Activated CD4-positive, CD25-positive, alpha-beta regulatory T cell (primary cell): ENCODE data around the gene CACNA1A.
"Not testable (repeated sequence)": the region's sequence is repeated elsewhere in the genome, so short reads cannot be mapped to it uniquely, and the experiment has no call there.

Source experiments
- DNase-seq, 4 experiments: peaks; one replicate each; lab custom pipeline; 2025; lab: John Stamatoyannopoulos, UW

The CACNA1A gene

DNA sequence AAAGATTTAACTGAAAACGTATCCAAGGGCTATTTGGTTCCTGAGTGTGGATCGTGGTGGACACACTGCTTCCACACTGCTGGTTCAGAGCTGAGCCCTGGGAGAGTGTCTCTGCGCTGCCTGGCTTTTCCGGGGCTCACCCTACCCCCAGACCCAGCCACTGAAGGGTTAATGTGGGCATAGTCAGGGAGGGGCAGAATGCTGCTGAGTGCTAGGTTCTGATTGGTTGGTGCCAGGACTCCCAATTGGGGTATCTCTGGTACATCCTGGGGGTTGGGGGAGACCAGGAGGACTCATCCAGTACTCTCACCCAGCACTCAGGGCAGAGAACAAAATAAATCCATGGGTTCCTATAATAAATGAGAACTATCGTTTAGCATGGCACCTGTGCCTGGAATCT is 142.3 kb downstream of the CACNA1A start:
- no peak for DNase-seq

DNA sequence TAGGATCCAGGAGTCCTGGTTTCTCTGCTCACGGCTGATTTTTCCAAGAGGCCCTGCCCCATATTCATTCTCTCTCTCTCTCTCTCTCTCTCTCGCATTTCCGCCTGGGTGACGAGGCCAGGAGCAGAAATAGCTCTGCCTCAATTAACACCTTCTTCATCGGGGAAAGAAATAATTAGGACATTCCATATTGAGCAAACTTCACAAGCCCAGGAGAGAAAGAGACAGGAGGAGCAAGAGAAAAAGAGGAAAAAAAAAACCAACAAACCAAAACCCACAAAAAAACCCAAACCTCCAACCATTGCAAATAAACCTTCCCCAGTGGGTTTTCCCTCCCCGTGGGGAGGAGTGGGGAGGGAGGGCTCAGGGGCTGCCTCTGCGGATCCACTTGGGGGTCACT is 143.0 kb downstream of the CACNA1A start:
- no peak for DNase-seq

DNA sequence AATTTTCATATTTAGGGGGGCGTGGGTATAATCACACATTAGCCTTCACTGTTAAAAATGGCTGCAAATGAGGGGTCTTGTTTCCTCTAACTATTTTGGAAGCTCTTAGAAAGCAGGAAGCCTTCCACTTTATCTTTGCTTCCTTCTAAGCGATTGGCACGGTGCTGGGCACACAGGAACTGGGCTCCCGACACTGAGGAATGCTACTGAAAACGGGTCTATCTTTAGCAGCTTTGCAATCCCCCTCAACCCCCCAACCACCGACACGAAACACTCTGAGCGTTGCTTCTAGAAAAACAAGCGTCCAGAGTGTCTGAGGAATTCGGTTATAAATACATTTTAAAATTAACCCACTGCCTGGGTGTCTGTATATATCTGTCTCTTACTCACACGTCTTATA is 143.6 kb downstream of the CACNA1A start:
- no peak for DNase-seq

DNA sequence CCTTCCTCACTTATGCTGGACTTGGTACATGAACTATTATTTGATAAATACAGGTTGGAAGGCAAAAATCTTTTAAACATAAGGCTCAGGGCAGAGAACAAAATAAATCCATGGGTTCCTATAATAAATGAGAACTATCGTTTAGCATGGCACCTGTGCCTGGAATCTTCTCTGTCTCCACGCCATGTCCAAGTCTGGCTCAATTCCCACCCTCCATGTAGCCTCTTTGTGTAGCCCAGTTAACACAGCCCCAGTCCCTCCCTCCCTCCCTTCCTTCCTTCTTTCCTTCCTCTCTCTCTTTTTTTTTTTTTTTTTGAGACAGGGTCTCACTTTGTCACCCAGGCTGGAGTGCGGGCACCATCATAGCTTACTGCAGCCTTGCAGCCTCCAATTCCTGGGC is 144.6 kb downstream of the CACNA1A start:
- DNase-seq = not testable (repeated sequence)

DNA sequence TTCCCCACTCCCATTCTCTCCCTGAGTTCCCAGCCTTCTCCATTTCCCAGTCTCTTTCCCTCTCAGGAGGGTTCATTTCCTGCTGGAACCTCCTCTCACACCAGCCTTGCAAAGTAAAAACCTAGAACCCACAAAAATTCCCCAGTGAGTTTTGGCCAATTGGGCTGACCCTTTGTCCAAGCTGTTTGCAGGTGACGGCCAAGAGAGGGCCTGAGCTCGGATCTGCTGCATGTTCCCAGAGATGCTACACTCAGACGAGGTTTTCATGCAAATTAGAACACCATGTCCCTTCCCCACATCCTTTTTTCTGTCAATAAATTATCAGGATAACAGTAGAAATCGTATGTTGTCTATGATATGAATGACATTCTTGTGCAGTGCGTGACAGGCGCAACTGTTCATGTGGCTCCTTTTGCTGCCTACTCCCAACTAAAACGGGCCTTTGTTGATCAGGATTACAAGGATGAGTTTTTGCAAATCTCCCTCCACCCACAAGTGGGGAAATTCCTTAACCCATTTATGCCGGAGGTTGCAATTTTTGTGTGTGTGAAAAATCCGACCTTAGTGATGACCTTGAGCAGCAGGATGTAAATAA is 149.5 kb downstream of the CACNA1A start:
- no peak for DNase-seq

DNA sequence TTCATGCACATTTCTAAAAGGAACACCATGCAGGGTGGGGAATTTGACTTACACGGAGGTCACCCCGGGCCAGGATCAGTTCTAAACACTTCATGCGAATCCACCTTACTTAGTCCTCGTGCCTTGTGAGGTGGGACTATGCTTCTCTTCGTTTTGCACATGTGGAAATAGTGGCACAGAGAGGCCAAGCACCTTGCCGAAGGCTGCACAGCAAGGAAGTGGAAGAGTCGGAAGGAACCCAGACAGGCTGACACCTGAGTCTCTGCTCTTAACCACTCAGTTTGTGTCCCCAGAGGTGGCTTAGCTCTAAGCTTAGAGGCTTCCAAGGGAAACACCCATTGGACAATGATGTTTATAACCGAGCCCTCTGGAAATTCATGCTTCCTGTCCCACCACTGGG is 150.1 kb downstream of the CACNA1A start:
- no peak for DNase-seq

DNA sequence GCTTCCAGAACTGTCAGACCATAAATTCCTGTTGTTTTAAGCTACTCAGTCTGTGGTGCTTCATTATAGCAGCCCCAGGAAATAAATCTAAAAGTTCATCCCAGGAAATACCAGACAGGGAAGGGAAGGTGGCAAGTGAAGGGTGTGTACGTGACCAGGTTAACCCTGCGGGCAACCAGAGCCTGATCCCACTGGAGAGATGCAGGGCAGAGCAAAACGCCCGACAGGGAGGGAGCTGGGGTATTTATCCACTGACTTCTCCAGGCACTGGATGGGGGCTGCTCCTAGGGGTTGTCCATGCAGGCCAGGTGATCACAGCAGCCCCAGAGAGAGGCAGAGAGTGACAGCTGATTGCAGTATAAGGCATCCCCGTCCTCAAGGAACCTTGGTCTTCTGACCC is 150.9 kb downstream of the CACNA1A start:
- no peak for DNase-seq

DNA sequence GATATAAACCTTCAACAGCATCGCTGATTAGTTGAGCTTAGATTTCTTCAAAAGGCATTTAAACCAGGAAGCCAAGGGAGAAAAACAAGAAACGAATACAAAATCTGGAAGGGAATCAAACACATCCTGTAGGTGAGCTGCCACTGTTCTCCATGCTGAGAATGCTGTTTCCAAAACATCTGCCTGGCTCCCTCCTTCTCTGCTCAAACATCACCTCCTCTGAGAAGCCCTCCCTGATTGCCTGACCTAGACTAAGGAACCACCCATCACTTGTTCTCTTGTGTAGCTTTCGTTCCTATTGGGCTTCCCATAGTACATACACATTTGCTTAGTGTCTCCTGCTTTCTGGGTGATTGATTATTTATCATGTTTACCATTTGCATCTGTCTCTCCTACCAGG is 152.7 kb downstream of the CACNA1A start:
- DNase-seq = no peak

DNA sequence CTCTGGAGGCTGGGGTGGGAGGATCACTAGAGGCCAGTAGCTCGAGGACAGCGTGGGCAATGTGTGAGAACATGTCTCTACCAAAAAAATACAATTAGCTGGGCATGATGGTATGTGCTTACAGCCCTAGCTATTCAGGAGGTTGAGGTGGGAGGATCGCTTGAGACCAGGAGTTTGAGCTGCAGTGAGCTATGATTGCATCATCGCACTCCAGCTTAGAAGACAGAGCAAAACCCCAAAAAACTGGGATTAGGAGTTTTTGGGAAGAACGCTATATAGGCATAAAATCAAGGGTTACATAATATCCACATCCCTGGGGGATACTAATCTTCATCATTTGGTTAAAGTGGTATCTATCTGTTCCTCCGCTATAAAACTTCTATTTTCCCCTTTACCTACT is 155.5 kb downstream of the CACNA1A start:
- DNase-seq = no peak

DNA sequence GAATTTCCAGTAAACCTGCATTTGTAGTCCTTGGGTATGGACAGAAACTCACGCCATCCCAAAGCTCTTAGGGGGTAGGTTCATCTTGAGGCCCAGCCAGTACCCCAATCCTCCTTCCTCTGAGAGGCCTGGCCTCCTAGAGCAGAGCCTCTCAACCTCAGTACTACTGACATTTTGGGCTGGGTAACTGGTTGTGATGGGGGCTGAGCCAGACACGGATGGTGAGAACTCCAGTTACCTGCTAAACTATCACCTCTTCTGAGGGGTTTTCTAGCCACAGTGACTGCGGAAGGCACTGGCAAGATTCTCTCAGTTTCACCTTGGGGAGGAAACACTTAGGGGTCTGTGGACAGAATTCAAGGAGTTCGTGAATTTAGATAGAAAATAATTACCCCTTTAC is 156.2 kb downstream of the CACNA1A start:
- DNase-seq = no peak

DNA sequence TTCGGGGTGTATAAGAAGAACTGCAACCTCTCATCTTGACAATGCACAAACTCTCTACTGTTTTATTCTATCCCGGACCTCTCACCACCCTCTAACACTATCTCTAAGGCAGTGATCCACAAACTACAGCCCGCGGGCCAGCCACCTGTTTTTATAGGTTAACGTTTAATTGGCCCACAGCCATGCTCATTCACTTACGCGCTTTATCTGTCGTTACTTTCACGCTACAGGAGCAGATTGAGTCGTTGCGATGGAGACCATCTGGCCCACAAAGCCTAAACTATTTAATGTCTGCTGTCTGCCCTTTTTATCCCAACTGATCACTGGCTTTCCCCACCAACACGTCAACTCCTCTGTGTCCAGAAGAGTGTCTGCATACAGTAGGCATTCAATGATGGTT is 158.9 kb downstream of the CACNA1A start:
- DNase-seq = no peak

DNA sequence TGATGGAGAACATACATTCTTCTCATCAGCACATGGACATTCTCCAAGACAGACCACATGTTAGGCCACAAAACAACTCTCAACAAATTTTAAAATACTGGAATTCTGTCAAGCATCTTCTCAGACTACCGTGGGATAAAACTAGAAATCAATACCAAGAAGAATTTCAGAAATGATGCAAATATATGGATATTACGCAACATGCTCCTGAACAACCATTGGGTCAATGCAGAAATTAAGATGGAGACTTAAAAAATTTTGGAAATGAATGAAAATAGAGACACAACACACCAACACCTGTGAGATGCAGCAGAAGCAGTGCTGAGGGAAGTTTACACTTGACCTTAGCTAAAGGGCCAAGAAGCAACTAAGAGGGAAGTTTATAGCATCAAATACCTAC is 162.8 kb downstream of the CACNA1A start:
- no peak for DNase-seq

DNA sequence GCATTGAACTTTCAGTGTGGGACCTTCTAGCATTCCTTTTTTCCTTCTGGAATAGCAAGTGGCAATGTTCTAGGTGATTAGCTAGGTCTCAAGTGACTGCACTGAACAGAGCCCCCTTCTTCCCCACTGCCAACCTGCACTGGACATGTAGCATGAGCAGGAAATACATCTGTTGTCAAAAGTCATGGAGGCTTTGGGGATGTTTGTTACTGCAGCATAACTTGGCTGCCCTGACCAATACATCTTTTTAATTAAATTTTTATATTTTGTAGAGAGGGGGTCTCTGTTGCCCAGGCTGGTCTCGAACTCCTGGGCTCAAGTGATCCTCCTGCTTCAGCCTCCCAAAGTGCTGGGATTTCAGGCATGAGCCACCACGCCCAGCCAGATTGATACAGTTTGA is 163.6 kb downstream of the CACNA1A start:
- no peak for DNase-seq

DNA sequence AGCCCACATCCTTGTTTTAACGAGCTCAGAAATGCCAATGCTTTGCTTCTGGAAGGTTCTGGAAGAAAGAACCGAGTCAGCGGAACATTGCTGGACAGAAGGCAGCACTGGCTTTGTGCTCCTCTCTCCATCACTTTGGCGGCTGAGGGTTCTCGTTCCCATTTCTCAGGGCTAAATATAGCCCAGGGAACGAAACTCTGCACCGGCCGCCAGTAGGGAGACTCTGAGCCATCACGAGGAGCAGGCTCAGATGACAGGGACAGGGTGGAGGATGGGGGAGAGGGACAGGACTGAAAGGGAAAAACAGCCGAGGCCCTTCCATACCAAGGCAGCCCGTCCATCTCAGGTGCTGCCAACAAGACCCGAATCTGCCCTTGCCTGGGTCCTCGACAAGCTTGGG is 166.4 kb downstream of the CACNA1A start:
- DNase-seq = no peak

DNA sequence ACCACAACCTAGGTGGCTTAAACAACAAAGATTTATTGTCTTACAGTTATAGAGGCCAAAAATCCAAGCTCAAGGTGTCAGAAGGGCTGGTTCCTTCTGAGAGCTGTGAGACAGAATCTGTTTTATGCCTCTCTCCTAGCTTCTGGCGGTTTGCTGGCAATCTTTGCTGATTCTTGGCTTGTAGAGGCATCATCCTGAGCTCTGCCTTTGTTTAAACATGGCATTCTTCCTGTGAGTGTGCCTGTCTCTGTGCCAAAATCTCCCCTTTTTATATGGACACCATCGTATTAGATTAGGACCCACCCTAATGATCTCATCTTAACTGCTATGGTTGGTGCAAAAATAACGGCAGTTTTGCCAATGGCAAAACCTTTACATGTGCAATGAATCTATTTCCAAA is 169.1 kb downstream of the CACNA1A start:
- no peak for DNase-seq

DNA sequence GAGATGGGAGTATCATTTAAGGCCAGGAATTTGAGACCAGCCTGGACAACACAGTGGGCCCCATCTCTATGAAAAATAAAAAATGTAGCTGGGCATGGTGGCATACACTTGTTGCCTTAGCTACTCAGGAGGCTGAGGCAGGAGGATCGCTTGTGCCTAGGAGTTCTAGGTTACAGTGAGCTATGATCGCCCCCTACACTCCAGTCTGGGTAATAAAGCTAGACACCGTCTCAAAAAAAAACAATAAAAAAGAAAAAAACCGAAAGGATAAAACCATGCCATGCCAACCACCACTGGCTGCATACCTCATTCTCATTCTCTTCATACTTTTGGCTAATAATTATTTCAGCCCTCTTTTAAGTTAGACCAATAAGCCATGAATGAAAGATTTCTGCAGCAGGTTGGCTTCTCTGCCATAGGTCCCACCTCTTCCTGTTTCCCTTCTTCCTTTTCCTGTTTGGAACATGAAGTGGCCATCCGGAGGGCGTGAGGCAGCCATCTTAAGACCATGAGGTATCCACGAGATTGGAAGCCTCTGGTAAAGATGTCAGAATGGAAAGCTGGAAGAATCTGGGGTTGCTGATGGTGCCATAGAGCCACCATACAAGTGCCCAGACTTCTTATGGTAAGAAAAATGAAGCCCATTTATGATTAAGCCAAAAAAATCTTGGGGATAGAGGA is 171.3 kb downstream of the CACNA1A start:
- DNase-seq = no peak

DNA sequence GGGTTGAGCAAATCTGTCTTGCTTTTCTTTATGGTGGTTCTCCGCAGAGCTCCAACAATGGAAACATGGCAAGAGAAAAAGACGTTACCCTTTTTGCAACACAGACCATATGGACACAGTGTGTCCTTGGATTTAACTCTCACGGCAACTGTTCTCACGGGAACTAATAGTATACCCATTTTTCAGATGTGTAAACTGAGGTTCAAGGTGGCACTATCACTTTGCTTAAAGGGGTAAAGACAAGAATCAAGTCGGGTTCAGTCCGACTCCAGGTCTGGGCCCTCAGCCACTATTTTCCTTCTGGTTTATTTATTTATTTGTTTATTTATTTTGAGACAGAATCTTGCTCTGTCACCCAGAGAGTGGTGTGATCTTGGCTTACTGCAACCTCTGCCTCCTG is 176.0 kb downstream of the CACNA1A start:
- no peak for DNase-seq

DNA sequence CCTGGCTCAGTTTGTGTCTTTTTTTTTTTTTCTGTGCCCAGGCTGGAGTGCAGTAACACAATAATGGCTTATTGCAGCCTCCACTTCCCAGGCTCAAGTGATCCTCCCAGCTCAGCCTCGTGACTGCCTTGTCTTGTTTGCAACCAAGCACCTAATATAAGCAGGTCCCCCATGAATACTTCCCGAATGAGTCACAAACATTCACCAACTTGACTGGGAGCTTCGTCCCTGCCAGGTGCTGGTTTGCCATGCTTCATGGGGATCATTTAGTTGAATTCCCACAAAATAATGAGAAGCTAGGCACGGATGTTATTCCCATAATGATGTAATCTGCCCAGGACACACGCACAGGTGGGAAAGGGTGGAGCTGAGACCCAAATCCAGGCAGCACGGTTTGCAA is 176.5 kb downstream of the CACNA1A start:
- DNase-seq = no peak

DNA sequence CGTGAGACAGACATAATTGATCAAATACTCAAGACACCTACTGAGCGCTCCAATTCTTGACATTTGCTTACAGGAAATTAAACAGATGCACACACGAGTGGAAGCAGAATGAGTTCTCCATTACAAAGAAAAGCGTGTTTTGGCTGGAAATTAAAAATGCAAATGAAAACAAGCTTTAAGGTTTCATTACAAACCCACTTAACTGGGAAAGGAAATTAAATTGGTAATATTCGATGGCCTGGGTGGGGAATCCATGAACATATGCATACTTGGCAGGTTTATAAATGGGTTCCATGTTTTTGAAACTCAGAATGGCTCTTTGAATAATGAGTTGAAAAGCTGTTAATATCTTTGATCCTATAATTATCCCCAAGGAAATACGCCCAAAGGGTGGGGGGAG is 178.0 kb downstream of the CACNA1A start:
- DNase-seq = no peak

DNA sequence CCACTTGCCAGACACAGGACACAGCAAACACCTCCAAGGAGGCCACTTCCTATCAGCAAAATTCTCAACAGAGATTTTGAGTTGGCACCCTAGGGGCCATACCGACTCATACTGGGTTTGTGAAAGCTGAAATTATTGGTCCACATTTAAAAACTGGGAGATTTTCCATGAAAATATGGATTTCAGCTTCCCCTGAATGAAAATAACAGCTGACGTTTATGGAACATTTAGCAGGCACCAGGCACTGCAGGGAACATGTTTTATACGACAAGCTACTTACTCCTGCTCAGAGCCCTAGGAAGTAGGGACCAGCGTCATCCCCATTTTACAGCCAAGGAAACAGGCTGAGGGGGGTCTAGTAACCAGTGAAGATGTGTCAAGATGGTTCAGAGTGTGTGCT is 186.8 kb downstream of the CACNA1A start:
- no peak for DNase-seq

DNA sequence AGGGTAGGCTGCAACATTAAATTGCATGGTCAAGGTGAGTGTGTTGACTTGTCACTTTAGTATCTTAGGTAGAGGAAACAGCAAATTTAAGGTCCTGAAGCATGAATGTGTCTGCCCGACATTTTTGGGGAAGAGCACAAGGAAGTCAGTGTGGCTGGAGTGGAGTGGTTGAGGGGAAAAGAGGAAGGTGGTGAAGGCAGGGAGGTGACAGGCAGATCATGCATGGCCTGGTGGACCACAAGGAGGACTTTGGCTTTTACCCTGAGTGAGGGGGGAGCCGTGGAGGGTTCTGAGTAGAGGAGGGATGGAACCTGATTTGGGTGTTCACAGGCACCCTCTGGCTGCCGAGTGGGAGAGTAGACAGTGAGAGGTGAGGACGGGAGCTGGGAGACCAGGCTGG is 188.1 kb downstream of the CACNA1A start:
- no peak for DNase-seq

DNA sequence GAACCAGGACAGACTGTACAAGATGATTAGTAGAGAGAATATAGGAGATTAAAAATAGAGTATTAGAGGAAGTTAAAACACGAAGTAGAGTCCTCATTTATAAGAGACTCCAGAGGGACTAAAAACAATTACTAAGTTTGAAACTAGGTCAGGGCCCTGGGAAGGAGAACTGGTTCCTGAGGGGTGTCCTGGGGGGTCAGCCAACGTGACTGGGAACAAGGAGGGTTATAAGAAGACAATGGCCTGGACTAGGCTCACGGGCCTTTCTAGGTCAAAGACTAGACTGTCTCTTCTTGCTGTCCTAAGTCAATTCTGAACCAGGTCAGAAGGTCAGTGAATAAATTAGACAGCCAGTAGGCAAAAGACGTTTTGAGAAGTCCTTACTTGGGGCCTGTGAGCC is 190.8 kb downstream of the CACNA1A start:
- DNase-seq = no peak

DNA sequence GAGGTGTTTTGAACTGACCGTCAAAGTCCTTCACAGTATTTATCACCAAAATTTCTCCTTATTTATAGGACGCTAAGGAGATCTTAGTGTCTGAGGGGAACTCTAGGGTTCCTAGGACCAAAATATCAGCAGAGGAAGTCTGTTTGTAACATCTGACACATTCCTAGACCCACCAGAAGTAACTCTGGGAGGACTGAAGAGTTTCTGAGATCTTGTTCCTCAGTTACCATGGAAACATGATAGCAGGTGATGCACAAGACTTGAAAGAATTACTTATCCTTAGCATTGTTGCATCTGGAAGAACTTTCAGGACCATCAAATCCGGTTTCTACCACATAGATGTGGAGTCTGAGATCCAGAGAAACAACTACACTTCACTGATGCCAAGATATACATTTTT is 191.5 kb downstream of the CACNA1A start:
- no peak for DNase-seq

DNA sequence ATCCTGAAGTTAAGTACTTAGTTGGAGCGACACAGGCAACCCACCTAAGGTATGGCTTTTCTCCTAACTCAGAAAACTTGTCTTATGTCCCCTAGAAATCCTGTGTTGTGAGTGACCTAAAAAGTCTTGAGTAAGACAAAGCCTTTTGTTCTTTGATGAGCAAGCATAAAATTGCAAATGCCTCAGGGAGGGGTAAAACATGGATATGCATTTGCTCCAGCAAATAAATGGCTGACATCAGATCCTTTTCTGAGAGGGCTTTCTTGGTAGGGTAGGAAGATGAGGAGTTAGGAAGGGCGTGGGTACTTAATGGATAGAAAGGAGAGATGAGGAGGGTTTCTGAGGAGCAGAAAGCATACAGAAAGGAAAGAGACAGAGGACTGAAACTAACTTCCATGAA is 192.4 kb downstream of the CACNA1A start:
- DNase-seq = no peak
